Islet precursor cell (in vitro differentiated cells): ENCODE data around the gene RBM4B.
A peak's percentile ranks its signal among the peaks of the same experiment; 100 is the strongest.
"Not testable (repeated sequence)": the region's sequence is repeated elsewhere in the genome, so short reads cannot be mapped to it uniquely, and the experiment has no call there.

Experiments used
- DNase-seq: peaks from one replicate; pipeline ENCODE4 v3.0.0-alpha.2; 2018

Gene RBM4B

DNA sequence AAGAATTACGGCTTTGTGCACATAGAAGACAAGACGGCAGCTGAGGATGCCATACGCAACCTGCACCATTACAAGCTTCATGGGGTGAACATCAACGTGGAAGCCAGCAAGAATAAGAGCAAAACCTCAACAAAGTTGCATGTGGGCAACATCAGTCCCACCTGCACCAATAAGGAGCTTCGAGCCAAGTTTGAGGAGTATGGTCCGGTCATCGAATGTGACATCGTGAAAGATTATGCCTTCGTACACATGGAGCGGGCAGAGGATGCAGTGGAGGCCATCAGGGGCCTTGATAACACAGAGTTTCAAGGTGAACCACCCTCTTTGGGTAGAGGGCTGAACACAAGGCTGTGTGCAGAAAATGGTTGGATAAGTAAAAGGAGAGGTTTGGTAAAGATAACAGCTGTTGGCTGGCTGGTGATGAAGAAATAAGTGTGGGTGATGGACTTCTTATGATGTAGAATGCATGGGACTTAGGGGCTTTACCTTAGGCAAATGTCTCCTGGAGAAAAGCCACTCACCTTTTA is 37.8 kb downstream of the RBM4B start:
- not testable (repeated sequence) for DNase-seq

GRCh38 chr11:66639066-66639813 is 38.4 kb downstream of the RBM4B start:
- DNase-seq: no peak

GRCh38 chr11:66638177-66639065 is 39.3 kb downstream of the RBM4B start, which contains the start of gene RBM4:
Gene RBM4, plus strand, starts transcription at chr11:66638703. Its CDS starts 1,009 bp downstream, at chr11:66639712.
- peak; percentile 100 for DNase-seq

DNA sequence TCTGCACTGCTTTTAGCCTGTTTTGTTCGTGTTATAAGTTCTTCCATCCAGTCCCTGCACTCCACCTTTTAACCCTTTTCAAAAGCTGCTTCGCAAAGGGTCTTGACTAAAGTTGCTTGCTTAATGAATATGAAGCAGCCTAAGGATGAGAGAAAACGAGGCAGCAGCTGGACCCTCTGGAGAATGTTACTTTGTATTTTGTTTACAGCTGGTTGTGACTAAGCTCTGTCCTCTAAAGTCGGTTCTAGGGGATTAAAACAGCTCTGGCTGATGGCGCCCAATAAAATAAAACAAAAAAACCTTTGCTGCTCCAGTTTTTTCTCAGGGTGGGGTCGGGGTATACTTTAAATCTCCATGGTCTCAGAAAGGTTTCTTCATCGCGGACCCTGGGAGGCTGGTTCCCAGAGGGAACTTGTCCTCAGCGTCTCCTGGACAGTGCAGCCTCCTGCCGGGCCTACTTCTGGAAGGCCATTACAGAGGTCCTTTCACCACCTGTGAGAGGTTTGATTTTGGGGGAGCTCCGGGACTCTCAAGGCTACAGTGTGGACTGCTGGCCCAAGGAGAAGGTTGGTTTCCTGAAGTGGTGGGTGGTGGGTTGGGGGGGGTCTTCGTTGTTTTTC is 40.0 kb downstream of the RBM4B start:
- no peak for DNase-seq

- DNase-seq: no peak
These were observed 41.3 kb downstream of the RBM4B start for GRCh38 chr11:66636411-66636810.

GRCh38 chr11:66632952-66633351 is 44.7 kb downstream of the RBM4B start:
- DNase-seq: no peak

DNA sequence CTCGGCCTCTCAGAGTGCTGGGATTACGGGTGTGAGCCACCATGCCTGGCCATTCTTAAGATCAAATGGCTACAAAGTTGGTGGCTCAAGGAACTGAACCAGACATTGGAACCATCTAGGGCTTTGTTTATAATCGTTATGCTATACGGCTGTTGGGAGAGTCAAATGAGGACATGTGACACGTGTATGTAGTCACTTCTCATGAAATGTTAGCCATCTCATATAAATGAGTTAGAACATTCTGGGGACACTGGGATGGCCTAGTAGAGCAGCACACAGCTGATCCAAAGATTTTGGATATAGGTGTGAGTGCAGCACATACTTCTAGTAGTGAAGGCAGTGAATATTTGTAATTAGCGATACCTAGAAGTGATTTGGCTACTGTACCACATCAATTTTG is 45.8 kb downstream of the RBM4B start:
- DNase-seq: no peak

GRCh38 chr11:66629356-66629755 is 48.3 kb downstream of the RBM4B start:
- DNase-seq: no peak

DNA sequence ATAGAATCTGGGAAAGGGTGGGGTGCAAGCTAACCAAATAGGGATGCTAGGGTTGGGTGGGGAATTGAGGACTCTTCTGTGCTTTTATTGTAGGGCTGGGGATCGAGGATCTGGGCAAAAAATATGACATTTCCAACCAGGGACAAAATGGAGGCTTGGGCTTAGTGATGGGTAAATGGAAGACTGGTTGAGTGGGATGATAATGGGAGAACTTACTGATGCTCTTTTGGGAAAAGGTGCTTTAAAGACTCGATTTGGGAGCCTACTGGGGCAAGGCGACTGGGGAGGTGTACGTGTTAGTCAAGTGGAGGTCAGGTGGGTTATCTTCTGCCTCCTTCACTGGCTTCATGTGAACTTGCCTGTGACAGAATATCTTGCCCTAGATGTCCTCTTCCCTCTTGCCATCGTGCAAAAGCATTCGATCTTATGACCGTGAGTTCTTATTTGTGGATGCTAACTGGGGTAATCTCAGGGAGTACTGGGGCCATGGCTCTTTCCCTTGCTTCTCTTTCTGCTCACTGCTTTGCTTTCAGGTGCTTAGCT is 49.6 kb downstream of the RBM4B start:
- DNase-seq: no peak

DNA sequence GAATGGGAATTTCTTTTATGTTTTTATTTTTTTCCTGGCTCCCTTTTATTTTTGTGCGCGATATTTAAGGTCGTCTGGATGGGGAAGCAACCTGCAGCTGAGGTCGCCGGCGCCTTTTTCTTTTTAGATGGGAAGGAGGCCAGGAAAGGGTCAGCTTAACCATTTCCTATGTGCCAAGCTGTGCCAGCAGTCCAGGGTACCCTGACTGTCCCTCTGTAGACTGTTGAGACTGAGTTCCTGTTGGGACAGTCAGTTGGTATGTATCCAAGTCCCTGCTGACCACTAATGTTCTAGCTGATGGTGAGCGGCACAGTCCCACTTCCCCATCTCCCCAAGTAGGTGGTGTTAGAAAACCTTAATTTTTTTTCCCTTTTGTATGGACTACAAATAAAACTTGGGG is 50.8 kb downstream of the RBM4B start:
- DNase-seq: no peak

GRCh38 chr11:66626382-66626781 is 51.3 kb downstream of the RBM4B start:
- no peak for DNase-seq

- DNase-seq: no peak
These were observed 51.9 kb downstream of the RBM4B start for GRCh38 chr11:66625752-66626149.

DNA sequence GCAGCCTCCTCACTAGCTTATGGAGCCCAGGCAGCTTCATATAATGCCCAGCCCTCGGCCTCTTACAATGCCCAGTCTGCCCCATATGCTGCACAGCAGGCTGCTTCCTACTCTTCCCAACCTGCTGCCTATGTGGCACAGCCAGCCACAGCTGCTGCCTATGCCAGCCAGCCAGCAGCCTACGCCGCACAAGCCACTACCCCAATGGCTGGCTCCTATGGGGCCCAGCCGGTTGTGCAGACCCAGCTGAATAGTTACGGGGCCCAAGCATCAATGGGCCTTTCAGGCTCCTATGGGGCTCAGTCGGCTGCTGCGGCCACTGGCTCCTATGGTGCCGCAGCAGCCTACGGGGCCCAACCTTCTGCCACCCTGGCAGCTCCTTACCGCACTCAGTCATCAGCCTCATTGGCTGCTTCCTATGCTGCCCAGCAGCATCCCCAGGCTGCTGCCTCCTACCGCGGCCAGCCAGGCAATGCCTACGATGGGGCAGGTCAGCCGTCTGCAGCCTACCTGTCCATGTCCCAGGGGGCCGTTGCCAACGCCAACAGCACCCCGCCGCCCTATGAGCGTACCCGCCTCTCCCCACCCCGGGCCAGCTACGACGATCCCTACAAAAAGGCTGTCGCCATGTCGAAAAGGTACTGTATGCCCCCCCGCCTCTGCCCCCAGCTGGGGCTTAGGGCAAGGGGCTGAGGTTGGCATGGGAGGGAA is 52.5 kb downstream of the RBM4B start:
- DNase-seq: no peak

DNA sequence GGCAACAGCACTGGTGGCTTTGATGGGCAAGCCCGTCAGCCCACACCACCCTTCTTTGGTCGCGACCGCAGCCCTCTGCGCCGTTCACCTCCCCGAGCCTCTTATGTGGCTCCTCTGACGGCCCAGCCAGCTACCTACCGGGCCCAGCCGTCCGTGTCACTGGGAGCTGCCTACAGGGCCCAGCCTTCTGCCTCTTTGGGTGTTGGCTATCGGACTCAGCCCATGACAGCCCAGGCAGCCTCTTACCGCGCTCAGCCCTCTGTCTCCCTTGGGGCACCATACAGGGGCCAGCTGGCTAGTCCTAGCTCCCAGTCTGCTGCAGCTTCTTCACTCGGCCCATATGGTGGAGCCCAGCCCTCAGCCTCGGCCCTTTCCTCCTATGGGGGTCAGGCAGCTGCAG is 53.2 kb downstream of the RBM4B start:
- no peak for DNase-seq

DNA sequence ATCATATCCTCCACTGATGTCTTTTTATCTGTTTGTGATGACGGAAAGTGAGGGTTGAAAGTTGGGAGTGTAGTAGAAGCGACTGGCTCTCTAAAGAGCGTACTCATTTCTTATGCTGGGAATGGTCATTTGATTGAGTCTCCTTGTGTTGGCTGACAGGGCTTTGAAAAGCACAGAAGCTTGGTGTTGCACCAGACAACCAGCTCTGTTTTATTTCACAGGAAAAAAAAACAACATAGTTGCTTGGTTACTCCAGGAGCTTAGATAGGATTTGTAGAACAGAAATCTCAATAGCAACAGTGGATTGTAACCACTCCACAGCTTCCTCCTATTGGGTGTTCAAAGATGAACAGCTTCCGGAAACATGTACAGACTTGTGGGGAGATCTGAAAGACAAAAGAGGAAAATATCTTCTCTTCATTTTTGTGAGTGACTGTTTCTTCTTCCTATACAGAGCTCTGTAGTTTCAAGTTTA is 58.6 kb downstream of the RBM4B start:
- DNase-seq: no peak

- no peak for DNase-seq
These were observed 60.4 kb downstream of the RBM4B start for GRCh38 chr11:66617155-66617834.

GRCh38 chr11:66616379-66617154 is 61.1 kb downstream of the RBM4B start, which contains the start of gene RBM14:
Gene RBM14, plus strand, starts transcription at chr11:66616630. Its CDS starts 91 bp downstream, at chr11:66616721.
- DNase-seq: peak; percentile 100
